CMK (cell line): ENCODE data around the gene PLEKHA3.
"Not testable (repeated sequence)": the region's sequence is repeated elsewhere in the genome, so short reads cannot be mapped to it uniquely, and the experiment has no call there.

Source experiments
- DNase-seq: peaks from one replicate; pipeline ENCODE4 v3.0.0-alpha.2; 2010; ENCODE audit warnings: low read depth

The PLEKHA3 gene

GRCh38 chr2:178525010-178525409, 44.8 kb downstream of the PLEKHA3 start:
- DNase-seq = not testable (repeated sequence)

- not testable (repeated sequence) for DNase-seq
Observed at GRCh38 chr2:178525460-178525859, 45.2 kb downstream of the PLEKHA3 start.

DNA sequence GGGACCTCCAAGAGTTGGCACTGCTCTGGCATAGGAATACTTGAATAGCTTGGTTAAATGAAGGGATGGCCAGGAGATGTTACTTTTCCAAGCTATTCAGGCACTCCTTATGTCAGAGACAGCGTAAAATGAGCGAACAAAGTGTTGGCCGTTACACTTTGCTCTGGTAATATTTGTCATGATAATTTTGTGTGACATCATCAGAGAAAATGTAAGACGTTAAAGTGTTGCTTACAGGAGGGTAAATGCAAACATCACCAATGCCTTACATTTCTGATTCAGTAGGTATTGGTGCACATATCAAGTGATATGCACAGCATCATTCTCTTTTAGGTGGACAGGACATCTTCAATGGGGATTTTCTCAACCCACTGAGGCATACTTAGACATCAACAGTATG, 46.0 kb downstream of the PLEKHA3 start:
- no peak for DNase-seq

GRCh38 chr2:178527592-178527991, 47.3 kb downstream of the PLEKHA3 start:
- DNase-seq = no peak

DNA sequence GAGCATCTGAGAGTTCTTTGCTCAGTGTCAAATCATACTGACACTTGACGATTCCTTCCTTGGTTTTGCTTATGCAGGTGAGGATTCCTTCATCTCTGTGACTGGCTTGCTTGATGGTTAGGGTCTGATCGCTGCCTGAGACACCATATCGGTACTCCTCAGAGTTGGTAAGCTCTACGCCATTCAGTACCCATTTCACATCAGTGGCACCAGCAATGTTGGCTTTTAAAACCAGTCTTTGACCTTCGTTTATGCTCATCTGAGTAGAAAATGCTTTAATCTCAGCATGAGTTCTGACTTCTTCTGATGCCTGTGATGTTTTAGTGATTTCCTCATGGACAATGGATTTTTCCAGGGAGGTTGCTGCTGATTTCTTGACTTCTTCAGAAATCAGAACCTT, 48.4 kb downstream of the PLEKHA3 start:
- DNase-seq = no peak

GRCh38 chr2:178529194-178529593, 48.9 kb downstream of the PLEKHA3 start:
- DNase-seq = no peak

DNA sequence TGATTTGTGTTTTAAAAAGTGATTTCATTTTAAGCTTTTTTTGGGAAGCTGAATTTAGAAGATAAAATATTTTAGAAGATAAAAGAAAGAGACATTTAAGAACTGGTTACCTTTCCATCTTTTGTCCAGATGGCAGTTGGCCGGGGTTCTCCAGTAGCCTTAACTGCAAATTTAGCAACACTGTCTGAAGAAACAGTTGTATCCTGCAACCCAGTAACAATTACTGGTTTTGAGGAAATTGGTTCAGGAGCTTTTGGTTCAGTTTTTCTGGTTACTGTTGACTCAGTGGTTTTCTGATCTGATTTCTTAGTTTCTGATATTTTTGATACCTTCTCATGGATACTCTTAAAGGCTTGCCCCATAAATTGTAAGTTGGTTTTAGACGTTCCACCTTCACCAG, 49.9 kb downstream of the PLEKHA3 start:
- no peak for DNase-seq

GRCh38 chr2:178530625-178531142, 50.4 kb downstream of the PLEKHA3 start:
- no peak for DNase-seq

- DNase-seq = no peak
Observed at GRCh38 chr2:178531168-178531567, 50.9 kb downstream of the PLEKHA3 start.

- DNase-seq = no peak
Observed at GRCh38 chr2:178536037-178536436, 55.8 kb downstream of the PLEKHA3 start.

DNA sequence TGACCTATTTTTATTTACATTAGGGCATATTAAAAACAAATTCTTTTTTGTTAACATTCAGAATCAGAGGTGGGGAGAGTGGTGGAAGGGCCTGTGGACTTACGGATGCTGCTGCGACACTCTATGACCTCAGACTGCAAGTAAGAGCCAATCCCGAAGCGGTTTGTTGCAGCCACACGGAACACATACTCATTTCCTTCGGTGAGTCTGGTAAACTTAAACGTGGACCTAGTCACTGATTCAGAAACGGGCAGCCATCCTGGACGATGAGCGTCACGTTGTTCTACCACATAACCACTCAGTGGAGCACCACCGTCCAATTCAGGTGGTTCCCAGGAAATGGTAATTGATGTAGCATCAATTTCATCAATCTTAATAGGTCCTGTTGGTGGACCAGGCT, 61.9 kb downstream of the PLEKHA3 start:
- no peak for DNase-seq

GRCh38 chr2:178542569-178542968, 62.3 kb downstream of the PLEKHA3 start:
- no peak for DNase-seq

DNA sequence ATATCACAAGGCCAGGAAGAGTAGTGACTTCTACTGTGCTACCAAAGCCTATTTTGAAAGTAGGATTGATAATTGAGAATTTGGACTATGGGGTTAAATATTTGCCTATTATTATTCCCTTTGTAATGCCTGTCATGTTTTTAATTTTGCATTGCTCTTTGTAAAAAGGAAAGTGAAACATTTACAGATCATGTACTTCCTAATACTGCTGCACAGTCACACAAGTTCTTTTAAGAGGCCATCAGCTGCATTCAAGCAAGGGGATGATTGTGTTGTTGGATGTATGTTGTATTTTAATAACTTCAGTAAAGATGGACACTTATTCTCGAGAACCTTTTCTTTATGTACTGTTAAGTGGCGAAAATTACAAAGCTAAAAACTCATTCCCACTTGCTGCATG, 70.1 kb downstream of the PLEKHA3 start:
- DNase-seq = no peak

DNA sequence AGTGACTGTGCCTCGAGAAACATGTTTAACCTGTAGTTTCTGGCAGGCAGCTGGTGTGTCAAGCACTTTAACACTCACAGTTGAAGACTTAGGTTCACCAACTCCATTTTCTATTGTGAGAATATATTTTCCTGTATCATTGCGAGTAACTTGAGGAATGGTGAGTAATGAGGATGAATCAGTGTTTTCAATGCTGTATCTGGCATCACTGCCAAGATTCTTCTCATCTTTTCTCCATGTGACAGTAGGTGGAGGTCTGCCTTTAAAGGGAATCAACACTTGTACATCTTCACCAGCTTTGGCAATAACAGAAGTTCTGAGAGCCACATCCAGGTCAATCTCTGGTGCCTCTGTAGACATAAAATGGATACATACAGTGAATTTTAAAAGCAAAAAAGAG, 72.8 kb downstream of the PLEKHA3 start:
- no peak for DNase-seq
